ENCODE data around the gene NCOA3.

Gene NCOA3

GRCh38 chr20:47531458-47531857 is 29.8 kb downstream of the NCOA3 start:
- no peaks in the 10 kb centered on the region for H3K4me1 ChIP-seq (ENCODE audit: control insufficient read depth, insufficient read depth, low read length)

GRCh38 chr20:47532002-47532401 is 30.3 kb downstream of the NCOA3 start:
- Histone ChIP-seq H3K27me3 (ENCODE audit: control insufficient read depth, insufficient read depth, low read length) (no peaks in the 10 kb centered on the region), H3K36me3 (ENCODE audit: insufficient read depth, low read length) (no peaks in the 10 kb centered on the region), H3K4me3 (ENCODE audit: low read length) (no peak overlapping the region), H3K4me2 (ENCODE audit: low read length) (no peak overlapping the region), H3K4me1 (ENCODE audit: control insufficient read depth, insufficient read depth, low read length) (no peaks in the 10 kb centered on the region), H3K9ac (ENCODE audit: low read depth, low read length) (no peak overlapping the region), H3K9me3 (replicated peaks; ENCODE audit: low read length) (no peaks in the 10 kb centered on the region)

More at GRCh38 chr20:47531458-47531857, 29.8 kb downstream of the NCOA3 start:
- no peak overlapping the region for H3K4me3 ChIP-seq (ENCODE audit: low read length)
- H3K36me3 ChIP-seq (ENCODE audit: insufficient read depth, low read length) = no peaks in the 10 kb centered on the region
- H3K4me2 ChIP-seq (ENCODE audit: low read length) = no peak overlapping the region
- H3K9ac ChIP-seq (ENCODE audit: low read depth, low read length) = no peak overlapping the region
- no peaks in the 10 kb centered on the region for H3K27me3 ChIP-seq (ENCODE audit: control insufficient read depth, insufficient read depth, low read length)
- no peaks in the 10 kb centered on the region for H3K9me3 ChIP-seq (replicated peaks; ENCODE audit: low read length)

- Histone ChIP-seq H3K27me3 (ENCODE audit: control insufficient read depth, insufficient read depth, low read length) (no peaks in the 10 kb centered on the region), H3K9me3 (replicated peaks; ENCODE audit: low read length) (no peaks in the 10 kb centered on the region), H3K4me1 (ENCODE audit: control insufficient read depth, insufficient read depth, low read length) (no peaks in the 10 kb centered on the region), H3K4me3 (ENCODE audit: low read length) (no peak overlapping the region), H3K4me2 (ENCODE audit: low read length) (no peak overlapping the region), H3K36me3 (ENCODE audit: insufficient read depth, low read length) (no peaks in the 10 kb centered on the region), H3K9ac (ENCODE audit: low read depth, low read length) (no peak overlapping the region)
Measured at GRCh38 chr20:47533518-47534062, 31.9 kb downstream of the NCOA3 start.

GRCh38 chr20:47534405-47534804 is 32.7 kb downstream of the NCOA3 start:
- Histone ChIP-seq H3K27me3 (ENCODE audit: control insufficient read depth, insufficient read depth, low read length) (no peaks in the 10 kb centered on the region), H3K36me3 (ENCODE audit: insufficient read depth, low read length) (no peaks in the 10 kb centered on the region), H3K4me3 (ENCODE audit: low read length) (no peak overlapping the region), H3K9me3 (replicated peaks; ENCODE audit: low read length) (no peaks in the 10 kb centered on the region), H3K9ac (ENCODE audit: low read depth, low read length) (no peak overlapping the region), H3K4me1 (ENCODE audit: control insufficient read depth, insufficient read depth, low read length) (no peaks in the 10 kb centered on the region), H3K4me2 (ENCODE audit: low read length) (no peak overlapping the region)

GRCh38 chr20:47535088-47535487 is 33.4 kb downstream of the NCOA3 start:
- H3K9ac ChIP-seq (ENCODE audit: low read depth, low read length) = no peak overlapping the region
- no peaks in the 10 kb centered on the region for H3K36me3 ChIP-seq (ENCODE audit: insufficient read depth, low read length)
- no peaks in the 10 kb centered on the region for H3K27me3 ChIP-seq (ENCODE audit: control insufficient read depth, insufficient read depth, low read length)
- no peak overlapping the region for H3K4me3 ChIP-seq (ENCODE audit: low read length)
- no peaks in the 10 kb centered on the region for H3K9me3 ChIP-seq (replicated peaks; ENCODE audit: low read length)
- no peak overlapping the region for H3K4me2 ChIP-seq (ENCODE audit: low read length)
- no peaks in the 10 kb centered on the region for H3K4me1 ChIP-seq (ENCODE audit: control insufficient read depth, insufficient read depth, low read length)

GRCh38 chr20:47535994-47536393 is 34.3 kb downstream of the NCOA3 start:
- Histone ChIP-seq H3K9me3 (replicated peaks; ENCODE audit: low read length) (no peaks in the 10 kb centered on the region), H3K4me2 (ENCODE audit: low read length) (no peak overlapping the region), H3K27me3 (ENCODE audit: control insufficient read depth, insufficient read depth, low read length) (no peaks in the 10 kb centered on the region), H3K4me1 (ENCODE audit: control insufficient read depth, insufficient read depth, low read length) (peaks cover 5% of the 10 kb centered on the region), H3K36me3 (ENCODE audit: insufficient read depth, low read length) (no peaks in the 10 kb centered on the region), H3K4me3 (ENCODE audit: low read length) (no peak overlapping the region), H3K9ac (ENCODE audit: low read depth, low read length) (no peak overlapping the region)

DNA sequence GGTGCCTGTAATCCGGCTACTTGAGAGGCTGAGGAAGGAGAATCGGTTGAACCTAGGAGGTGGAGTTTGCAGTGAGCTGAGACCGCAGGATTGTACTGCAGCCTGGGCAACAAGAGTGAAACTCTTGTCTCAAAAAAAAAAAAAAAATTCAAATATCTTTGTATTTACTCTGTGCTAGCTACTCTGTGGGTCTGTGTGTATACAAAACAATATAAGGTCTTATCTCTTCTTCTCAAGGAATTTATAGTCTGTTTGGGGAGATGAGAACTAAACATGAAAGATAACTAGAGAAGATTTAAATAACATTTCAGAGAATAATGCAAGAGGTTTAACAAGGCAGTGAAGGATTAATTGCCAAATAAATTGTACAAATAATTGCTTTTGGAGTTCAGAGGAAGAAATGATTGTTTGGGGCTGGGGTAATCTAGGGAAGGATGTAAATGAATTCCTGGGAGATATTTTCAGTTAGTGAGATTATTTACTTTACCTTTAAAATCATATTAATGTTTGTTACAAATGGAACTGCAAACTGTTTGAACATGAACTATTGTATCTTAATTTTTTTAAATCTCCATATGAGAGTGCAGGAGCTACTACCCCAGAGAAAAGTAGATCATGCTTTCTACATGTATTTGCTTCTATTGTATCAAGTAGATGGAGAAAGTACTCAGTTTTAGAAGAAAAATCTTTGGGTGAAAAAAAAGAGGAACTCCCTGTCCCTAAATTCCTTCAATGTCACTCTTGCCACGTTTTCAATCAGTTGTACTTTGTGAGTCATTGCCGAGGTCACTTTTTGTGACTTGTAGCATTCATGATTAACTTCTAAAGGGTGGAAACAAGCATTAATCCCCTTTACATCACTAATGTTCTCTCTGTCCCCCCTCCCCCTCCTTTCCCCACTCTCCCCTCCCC is 39.0 kb downstream of the NCOA3 start:
- Histone ChIP-seq H3K4me1 (ENCODE audit: control insufficient read depth, insufficient read depth, low read length) (peaks cover 41% of the 10 kb centered on the region), H3K36me3 (ENCODE audit: insufficient read depth, low read length) (no peaks in the 10 kb centered on the region), H3K4me2 (ENCODE audit: low read length) (no peak overlapping the region), H3K9me3 (replicated peaks; ENCODE audit: low read length) (no peaks in the 10 kb centered on the region), H3K4me3 (ENCODE audit: low read length) (no peak overlapping the region), H3K27me3 (ENCODE audit: control insufficient read depth, insufficient read depth, low read length) (no peaks in the 10 kb centered on the region), H3K9ac (ENCODE audit: low read depth, low read length) (no peak overlapping the region)

GRCh38 chr20:47541355-47541922 is 39.8 kb downstream of the NCOA3 start:
- no peak overlapping the region for H3K4me2 ChIP-seq (ENCODE audit: low read length)
- no peak overlapping the region for H3K9ac ChIP-seq (ENCODE audit: low read depth, low read length)
- no peaks in the 10 kb centered on the region for H3K36me3 ChIP-seq (ENCODE audit: insufficient read depth, low read length)
- no peaks in the 10 kb centered on the region for H3K9me3 ChIP-seq (replicated peaks; ENCODE audit: low read length)
- H3K4me1 ChIP-seq (ENCODE audit: control insufficient read depth, insufficient read depth, low read length) = peaks cover 46% of the 10 kb centered on the region
- no peaks in the 10 kb centered on the region for H3K27me3 ChIP-seq (ENCODE audit: control insufficient read depth, insufficient read depth, low read length)
- no peak overlapping the region for H3K4me3 ChIP-seq (ENCODE audit: low read length)

DNA sequence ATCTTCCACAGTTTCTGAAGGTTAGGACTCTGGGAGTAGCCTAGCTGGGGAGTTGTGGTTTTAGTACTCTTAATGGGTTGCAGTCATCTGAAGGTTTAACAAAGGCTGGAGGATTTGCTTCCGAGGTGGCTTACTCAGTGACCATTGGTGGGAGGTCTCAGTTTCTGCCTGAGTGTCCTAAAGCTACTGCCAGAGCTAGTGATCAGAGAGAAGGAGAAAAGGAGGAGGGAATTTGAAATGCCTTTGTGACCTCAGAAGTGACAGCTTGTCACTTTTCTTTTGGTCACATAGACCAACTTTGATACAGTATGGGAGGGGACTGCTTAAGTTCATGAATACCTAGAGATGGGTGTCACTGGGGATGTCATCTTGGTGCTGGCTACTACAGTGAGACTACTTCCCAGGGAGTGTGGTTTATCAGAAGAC is 41.3 kb downstream of the NCOA3 start:
- no peak overlapping the region for H3K9ac ChIP-seq (ENCODE audit: low read depth, low read length)
- no peaks in the 10 kb centered on the region for H3K36me3 ChIP-seq (ENCODE audit: insufficient read depth, low read length)
- H3K4me3 ChIP-seq (ENCODE audit: low read length) = no peak overlapping the region
- no peaks in the 10 kb centered on the region for H3K27me3 ChIP-seq (ENCODE audit: control insufficient read depth, insufficient read depth, low read length)
- peaks cover 52% of the 10 kb centered on the region for H3K4me1 ChIP-seq (ENCODE audit: control insufficient read depth, insufficient read depth, low read length)
- H3K9me3 ChIP-seq (replicated peaks; ENCODE audit: low read length) = no peaks in the 10 kb centered on the region
- H3K4me2 ChIP-seq (ENCODE audit: low read length) = no peak overlapping the region

- no peak overlapping the region for H3K4me3 ChIP-seq (ENCODE audit: low read length)
- no peaks in the 10 kb centered on the region for H3K27me3 ChIP-seq (ENCODE audit: control insufficient read depth, insufficient read depth, low read length)
- H3K4me2 ChIP-seq (ENCODE audit: low read length) = peak overlapping the region; percentile 7
- H3K9me3 ChIP-seq (replicated peaks; ENCODE audit: low read length) = no peaks in the 10 kb centered on the region
- H3K9ac ChIP-seq (ENCODE audit: low read depth, low read length) = no peak overlapping the region
- peaks cover 52% of the 10 kb centered on the region for H3K4me1 ChIP-seq (ENCODE audit: control insufficient read depth, insufficient read depth, low read length)
- H3K36me3 ChIP-seq (ENCODE audit: insufficient read depth, low read length) = no peaks in the 10 kb centered on the region
Measured at GRCh38 chr20:47544240-47544639, 42.6 kb downstream of the NCOA3 start.

- Histone ChIP-seq H3K4me1 (ENCODE audit: control insufficient read depth, insufficient read depth, low read length) (peaks cover 52% of the 10 kb centered on the region), H3K36me3 (ENCODE audit: insufficient read depth, low read length) (no peaks in the 10 kb centered on the region), H3K27me3 (ENCODE audit: control insufficient read depth, insufficient read depth, low read length) (no peaks in the 10 kb centered on the region), H3K4me3 (ENCODE audit: low read length) (no peak overlapping the region), H3K9ac (ENCODE audit: low read depth, low read length) (no peak overlapping the region), H3K9me3 (replicated peaks; ENCODE audit: low read length) (no peaks in the 10 kb centered on the region), H3K4me2 (ENCODE audit: low read length) (peak overlapping the region; percentile 7)
Measured at GRCh38 chr20:47544852-47545251, 43.2 kb downstream of the NCOA3 start.
